NCI-H1105 treated with DMSO at 0.1 percent for 48 hours (cell line): ENCODE measurements around the gene USP24.
A peak's percentile ranks its signal among the peaks of the same experiment; 100 is the strongest.
"Not testable (repeated sequence)": the region's sequence is repeated elsewhere in the genome, so short reads cannot be mapped to it uniquely, and the experiment has no call there.

Source experiments
- DNase-seq: peaks from one replicate; lab custom pipeline; 2025; lab: John Stamatoyannopoulos, UW

Gene USP24

GRCh38 chr1:55038552-55038838 lies 176.7 kb downstream of the USP24 start:
- no peak for DNase-seq

GRCh38 chr1:55037733-55038551 lies 177.2 kb downstream of the USP24 start:
- no peak for DNase-seq

GRCh38 chr1:55035904-55036303 lies 179.3 kb downstream of the USP24 start:
- no peak for DNase-seq

GRCh38 chr1:55034476-55035133 lies 180.6 kb downstream of the USP24 start:
- no peak for DNase-seq

- no peak for DNase-seq
Measured at GRCh38 chr1:55033265-55033614, 181.9 kb downstream of the USP24 start.

GRCh38 chr1:55031098-55031497 lies 184.1 kb downstream of the USP24 start:
- DNase-seq = not testable (repeated sequence)

GRCh38 chr1:55026682-55027081 lies 188.5 kb downstream of the USP24 start:
- not testable (repeated sequence) for DNase-seq

GRCh38 chr1:55024163-55024562 lies 191.0 kb downstream of the USP24 start:
- not testable (repeated sequence) for DNase-seq

GRCh38 chr1:55021942-55022546 lies 193.1 kb downstream of the USP24 start:
- peak; percentile 63 for DNase-seq

- DNase-seq = no peak
Measured at GRCh38 chr1:55018395-55018794, 196.8 kb downstream of the USP24 start.
